Measurements from ENCODE around the gene SYNPO2L. TPM values are rescaled to one million over a fixed set of nuclear protein-coding genes. Genes with fewer than 3 reads are reported as not detected.
"Not testable (repeated sequence)": the region's sequence is repeated elsewhere in the genome, so short reads cannot be mapped to it uniquely, and the experiment has no call there.

Gene SYNPO2L
- total RNA-seq, 8 experiments from 2014 or later = 0.31 to 1.5 (median 0.52) TPM

DNA sequence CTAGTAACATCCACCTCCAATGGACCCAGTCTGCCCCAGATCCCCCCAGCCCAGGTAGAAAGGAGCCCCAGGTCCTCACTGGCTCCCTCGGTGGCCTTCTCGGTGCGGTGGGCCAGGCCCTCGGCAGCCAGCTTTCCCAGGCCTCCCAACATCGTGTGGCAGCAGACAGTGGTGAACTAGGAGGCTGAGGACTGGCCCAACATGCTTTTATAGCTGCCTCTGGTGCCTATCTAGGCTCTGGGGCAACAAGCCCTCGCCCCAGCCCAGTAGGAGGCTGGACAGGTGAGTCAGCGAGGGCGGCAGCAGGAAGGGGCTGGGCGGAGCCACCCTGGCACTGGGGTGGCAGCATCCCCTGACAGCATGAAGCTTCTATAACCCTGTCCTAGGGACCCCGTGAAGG, 7.8 kb upstream of the SYNPO2L start:
- 83% methylated on average over 2 of the region's 10 CpGs; no CpG with 5 or more reads in 9 of the 10 experiments for WGBS, 10 experiments
- H3K4me3 ChIP-seq; ATAC-seq (replicated peaks in 6 of 8); H3K4me1 ChIP-seq (replicated peaks in 1 of 2); in situ Hi-C loops (cut with MboI; ENCODE audit: low pct_unique_long_range_greater_than_20kb in 2 of 9, low sequenced_read_pairs in 9 of 9, unreplicated experiment in 9 of 9); H3K27ac ChIP-seq: not testable (repeated sequence)

- ATAC-seq (replicated peaks in 6 of 8); in situ Hi-C loops (cut with MboI; ENCODE audit: low pct_unique_long_range_greater_than_20kb in 2 of 9, low sequenced_read_pairs in 9 of 9, unreplicated experiment in 9 of 9): not testable (repeated sequence)
- WGBS, 10 experiments = 0 to 100% (median 85%) methylated on average over 1 to 6 of the region's 7 CpGs; no CpG with 5 or more reads in 6 of the 10 experiments
Observed at GRCh38 chr10:73662705-73663104, 6.9 kb upstream of the SYNPO2L start.

DNA sequence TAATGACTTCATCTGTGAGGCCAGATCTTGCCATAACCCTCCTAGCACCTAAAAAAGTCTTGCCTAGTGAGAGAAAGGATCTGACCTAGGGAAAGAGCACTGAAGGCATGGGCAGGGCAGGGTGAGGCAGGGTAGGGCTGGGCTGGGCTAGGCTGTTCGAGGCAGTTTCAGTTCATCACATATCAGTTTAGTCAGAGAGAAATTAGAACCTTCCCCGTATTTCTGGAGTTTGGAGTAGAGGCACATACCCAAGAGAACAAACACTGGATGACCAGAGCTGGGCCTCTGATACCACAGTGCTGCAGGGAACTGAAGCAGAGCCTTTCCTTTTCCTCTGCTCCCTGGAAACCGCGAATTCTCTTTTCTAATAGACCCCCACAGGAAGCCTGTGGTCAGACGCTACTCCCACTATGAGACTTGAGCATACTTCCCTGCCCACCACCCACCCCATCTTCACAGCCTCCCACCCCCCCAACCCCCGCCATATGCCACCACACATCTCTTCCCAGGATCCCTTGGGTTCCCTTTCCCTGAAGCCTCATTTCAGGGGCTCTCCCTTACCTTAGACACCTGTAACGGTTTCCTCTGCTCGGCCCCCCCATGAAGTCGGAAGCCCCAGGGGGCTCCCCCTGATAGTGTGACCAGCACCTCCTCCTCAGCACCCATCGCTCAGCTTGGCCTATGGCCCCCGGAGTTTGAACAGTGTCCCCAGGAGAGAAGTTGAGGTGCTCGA, 406 bp downstream of the SYNPO2L start:
- in situ Hi-C loops (cut with MboI; ENCODE audit: low pct_unique_long_range_greater_than_20kb in 2 of 9, low sequenced_read_pairs in 9 of 9, unreplicated experiment in 9 of 9) = no loop called here
- ATAC-seq (replicated peaks in 6 of 8) = no peak
- Histone ChIP-seq H3K4me3 (no peak overlapping the region), H3K27ac (no peak overlapping the region), H3K4me1 (replicated peaks in 1 of 2) (peaks cover 18 to 20% of the 10 kb centered on the region in 2 donors)
- 60 to 100% (median 73%) methylated on average over 1 to 2 of the region's 12 CpGs; no CpG with 5 or more reads in 6 of the 10 experiments for WGBS, 10 experiments

More at GRCh38 chr10:73662705-73663104, 6.9 kb upstream of the SYNPO2L start:
- H3K4me3 ChIP-seq; H3K4me1 ChIP-seq (replicated peaks in 1 of 2); H3K27ac ChIP-seq: not testable (repeated sequence)

DNA sequence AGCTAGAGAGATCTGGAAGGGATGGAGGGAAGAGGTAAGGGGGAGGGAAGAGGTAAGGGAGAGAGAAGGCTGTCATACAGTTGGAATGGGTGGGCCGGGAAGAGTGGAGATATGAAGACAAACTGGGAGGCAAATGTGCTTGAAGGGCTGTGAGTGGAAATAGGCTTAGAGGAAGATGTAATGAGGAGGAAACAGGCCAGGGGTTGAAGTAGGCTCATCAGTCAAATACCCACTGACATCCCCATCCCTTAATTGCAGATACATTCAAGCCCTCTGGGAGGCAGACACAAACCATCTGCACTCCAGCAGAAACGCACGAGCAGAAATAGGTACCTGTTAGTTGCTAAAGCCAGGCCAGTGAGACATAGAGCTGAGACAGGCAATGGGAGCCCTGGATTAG, 2.1 kb downstream of the SYNPO2L start:
- ATAC-seq (replicated peaks in 6 of 8) = peak in 6 of 8 experiments; percentile 24 to 55 (median 42)
- 30 to 60% (median 33%) methylated on average over 1 to 2 of the region's 3 CpGs; no CpG with 5 or more reads in 7 of the 10 experiments for WGBS, 10 experiments
- H3K27ac ChIP-seq = peak overlapping the region; percentile 18 to 61
- peaks cover 19 to 20% of the 10 kb centered on the region in 2 donors for H3K4me1 ChIP-seq (replicated peaks in 1 of 2)
- in situ Hi-C loops (cut with MboI; ENCODE audit: low pct_unique_long_range_greater_than_20kb in 2 of 9, low sequenced_read_pairs in 9 of 9, unreplicated experiment in 9 of 9) = no loop called here
- no peak overlapping the region for H3K4me3 ChIP-seq

- no peak for ATAC-seq (replicated peaks in 6 of 8)
- H3K4me1 ChIP-seq (replicated peaks in 1 of 2) = peaks cover 24 to 25% of the 10 kb centered on the region in 2 donors
Observed at GRCh38 chr10:73653195-73653594, 2.6 kb downstream of the SYNPO2L start.

DNA sequence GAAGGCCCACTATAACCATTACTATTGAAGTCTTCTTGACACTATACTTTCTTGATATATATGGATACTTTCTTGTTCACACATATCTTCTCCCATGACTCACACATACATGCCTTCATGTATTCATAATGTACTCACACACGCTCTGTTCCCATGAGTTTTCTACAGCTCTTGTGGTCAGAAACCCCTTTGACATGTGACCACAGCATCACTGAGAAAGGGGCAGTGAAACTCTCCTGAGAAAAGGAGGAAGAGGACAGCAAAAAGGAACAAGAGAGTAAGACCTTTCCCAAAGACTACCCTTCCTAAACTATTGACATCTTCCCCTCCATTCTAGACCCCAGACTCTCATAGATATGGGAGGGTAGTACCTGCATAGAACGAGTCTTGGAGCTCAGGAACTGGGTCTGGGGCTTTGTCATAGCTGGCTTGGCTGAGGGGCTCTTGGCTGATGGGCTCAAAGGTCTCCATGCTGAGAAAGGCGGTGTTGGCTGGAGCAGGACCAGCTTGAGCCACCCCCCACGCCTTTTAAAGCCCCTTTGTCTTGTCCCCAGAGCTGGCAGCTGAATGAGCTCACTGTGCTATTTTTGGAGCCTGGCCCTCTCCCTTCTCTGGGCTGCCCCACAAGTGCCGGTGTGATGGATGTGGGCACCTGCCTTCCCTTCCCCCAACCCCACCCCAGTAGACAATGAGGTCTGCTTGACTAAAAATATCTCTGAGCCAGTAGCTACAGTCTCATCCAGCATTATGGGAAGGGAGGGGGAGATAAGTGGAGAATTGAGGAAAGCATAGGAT, 5.1 kb downstream of the SYNPO2L start:
- H3K4me1 ChIP-seq (replicated peaks in 1 of 2) = peaks cover 28 to 37% of the 10 kb centered on the region in 2 donors
- peak overlapping the region in 1 of 2 donors; percentile 44 for H3K27ac ChIP-seq
- peak in 5 of 8 experiments; percentile 78 to 82 (median 79) for ATAC-seq (replicated peaks in 6 of 8)
- WGBS, 10 experiments = 20 to 100% (median 67%) methylated on average over 1 to 5 of the region's 5 CpGs; no CpG with 5 or more reads in 2 of the 10 experiments
- peak overlapping the region in 2 of 5 donors; percentile 24 to 26 for H3K4me3 ChIP-seq
- in situ Hi-C loops (cut with MboI; ENCODE audit: low pct_unique_long_range_greater_than_20kb in 2 of 9, low sequenced_read_pairs in 9 of 9, unreplicated experiment in 9 of 9) = no loop called here

More at GRCh38 chr10:73653195-73653594, 2.6 kb downstream of the SYNPO2L start:
- in situ Hi-C loops (cut with MboI; ENCODE audit: low pct_unique_long_range_greater_than_20kb in 2 of 9, low sequenced_read_pairs in 9 of 9, unreplicated experiment in 9 of 9) = no loop called here
- H3K27ac ChIP-seq = peak overlapping the region; percentile 18 to 61
- H3K4me3 ChIP-seq = no peak overlapping the region
- no CpG with 5 or more reads among the region's 11 CpGs for WGBS, 10 experiments

GRCh38 chr10:73649876-73650536, 5.8 kb downstream of the SYNPO2L start:
- Histone ChIP-seq H3K4me1 (replicated peaks in 1 of 2) (peaks cover 28 to 37% of the 10 kb centered on the region in 2 donors), H3K4me3 (peak overlapping the region in 2 of 5 donors; percentile 24 to 26), H3K27ac (no peak overlapping the region)
- in situ Hi-C loops (cut with MboI; ENCODE audit: low pct_unique_long_range_greater_than_20kb in 2 of 9, low sequenced_read_pairs in 9 of 9, unreplicated experiment in 9 of 9) = loop anchor here in 6 of 9 experiments (10.0 to 25.0 kb wide), 2 partner anchors 113 to 115 kb away; no protein-coding TSS in a partner anchor
- 86 to 100% (median 100%) methylated on average over 1 to 4 of the region's 6 CpGs; no CpG with 5 or more reads in 1 of the 10 experiments for WGBS, 10 experiments
- ATAC-seq (replicated peaks in 6 of 8) = no peak

DNA sequence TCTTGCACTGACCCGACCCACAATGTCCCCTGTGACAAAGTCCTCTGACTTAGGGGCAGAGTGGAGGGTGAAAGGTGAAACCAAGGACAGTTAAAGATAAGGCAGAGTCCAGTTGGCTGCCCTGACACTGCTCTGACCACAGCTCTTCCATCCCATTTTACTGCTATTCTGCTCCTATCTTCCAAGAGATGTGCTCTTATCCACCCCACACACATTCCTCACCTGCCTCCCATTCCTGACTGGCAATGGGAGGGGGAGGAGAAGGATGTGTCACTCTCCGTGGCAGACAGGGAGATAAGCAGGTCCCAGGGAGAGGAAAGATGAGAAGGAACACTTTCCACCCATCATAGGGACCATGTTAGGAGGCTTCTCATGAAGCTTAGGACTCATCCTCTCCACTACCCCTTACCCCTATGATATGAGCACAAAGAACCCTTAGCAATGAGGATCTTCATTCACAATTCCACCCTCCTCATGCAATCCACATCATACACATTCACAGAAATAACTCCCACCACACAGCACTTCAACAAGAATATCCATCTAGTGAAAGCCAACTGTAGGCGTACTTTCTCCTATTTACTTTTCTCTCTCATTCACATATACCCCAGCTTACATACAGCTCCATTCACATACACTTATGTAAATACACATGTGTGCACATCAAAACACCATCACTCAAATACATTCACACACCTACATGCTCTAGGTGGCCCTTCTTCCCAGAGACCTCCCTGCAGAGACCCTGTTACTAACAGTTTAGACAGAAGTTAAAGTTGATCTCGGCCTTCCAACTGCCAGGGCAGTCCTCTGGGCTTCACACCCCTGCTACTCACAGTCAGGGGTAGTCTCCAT, 6.6 kb downstream of the SYNPO2L start:
- Histone ChIP-seq H3K4me1 (replicated peaks in 1 of 2) (peaks cover 28 to 37% of the 10 kb centered on the region in 2 donors), H3K4me3 (no peak overlapping the region), H3K27ac (no peak overlapping the region)
- 45 to 100% (median 85%) methylated on average over 1 to 4 of the region's 4 CpGs; no CpG with 5 or more reads in 4 of the 10 experiments for WGBS, 10 experiments
- no peak for ATAC-seq (replicated peaks in 6 of 8)
- in situ Hi-C loops (cut with MboI; ENCODE audit: low pct_unique_long_range_greater_than_20kb in 2 of 9, low sequenced_read_pairs in 9 of 9, unreplicated experiment in 9 of 9) = loop anchor here in 6 of 9 experiments (10.0 to 25.0 kb wide), 2 partner anchors 112 to 114 kb away; no protein-coding TSS in a partner anchor

DNA sequence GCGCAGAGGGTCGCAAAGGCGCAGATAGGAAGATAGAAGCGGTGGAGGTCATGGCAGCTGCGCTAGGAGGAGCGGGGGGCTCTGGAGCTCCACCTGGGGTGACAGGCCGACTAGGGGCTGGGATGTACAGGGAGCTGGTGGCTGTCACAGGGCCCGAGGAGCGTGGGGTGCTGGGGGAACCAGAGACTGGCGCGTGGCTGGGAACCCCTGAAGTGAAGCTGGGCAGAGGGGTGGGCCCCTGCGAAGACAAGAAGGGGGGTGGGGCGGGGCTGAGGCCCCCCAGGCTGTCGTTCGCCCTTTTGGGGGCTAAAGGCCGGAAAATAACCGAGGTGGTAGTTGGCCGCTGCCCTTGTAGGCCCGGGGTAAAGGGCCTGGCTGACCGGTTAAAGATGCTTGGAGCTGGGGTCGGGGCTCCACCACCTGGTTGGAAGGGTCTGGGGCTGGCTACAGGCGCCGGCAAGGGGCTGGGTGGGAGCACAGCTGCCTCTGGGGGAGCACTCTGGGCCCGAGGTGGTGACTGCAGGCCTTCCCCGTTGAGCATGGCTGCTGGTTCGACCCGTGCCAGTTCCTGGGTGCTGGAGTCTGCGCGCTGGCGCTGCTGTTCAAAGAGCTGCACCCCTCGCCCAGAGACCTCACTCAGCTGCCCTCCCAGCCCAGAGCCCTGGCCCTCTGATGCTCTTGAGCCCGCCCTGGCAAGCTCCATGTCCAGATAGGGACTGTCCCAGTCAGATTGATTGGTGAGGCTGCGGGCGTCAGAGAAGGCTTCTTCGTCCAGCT, 7.8 kb downstream of the SYNPO2L start:
- H3K27ac ChIP-seq = peak overlapping the region in 1 of 2 donors; percentile 40
- H3K4me3 ChIP-seq = peak overlapping the region; percentile 32 to 60 (median 42)
- in situ Hi-C loops (cut with MboI; ENCODE audit: low pct_unique_long_range_greater_than_20kb in 2 of 9, low sequenced_read_pairs in 9 of 9, unreplicated experiment in 9 of 9) = loop anchor here in 6 of 9 experiments (10.0 to 25.0 kb wide), 2 partner anchors 111 to 113 kb away; no protein-coding TSS in a partner anchor
- WGBS, 10 experiments = 0 to 76% methylated on average over 2 to 10 of the region's 35 CpGs; no CpG with 5 or more reads in 8 of the 10 experiments
- ATAC-seq (replicated peaks in 6 of 8) = peak; percentile 15 to 45 (median 34)
- H3K4me1 ChIP-seq (replicated peaks in 1 of 2) = peaks cover 19 to 31% of the 10 kb centered on the region in 2 donors

GRCh38 chr10:73647211-73647874, 8.5 kb downstream of the SYNPO2L start:
- Histone ChIP-seq H3K27ac (peak overlapping the region in 1 of 2 donors; percentile 40), H3K4me3 (peak overlapping the region; percentile 32 to 60 (median 42)), H3K4me1 (replicated peaks in 1 of 2) (peaks cover 19 to 30% of the 10 kb centered on the region in 2 donors)
- peak; percentile 41 to 81 (median 58) for ATAC-seq (replicated peaks in 6 of 8)
- in situ Hi-C loops (cut with MboI; ENCODE audit: low pct_unique_long_range_greater_than_20kb in 2 of 9, low sequenced_read_pairs in 9 of 9, unreplicated experiment in 9 of 9) = loop anchor here in 6 of 9 experiments (10.0 to 25.0 kb wide), 2 partner anchors 110 to 113 kb away; no protein-coding TSS in a partner anchor
- WGBS, 10 experiments = 0 to 20% (median 3%) methylated on average over 1 to 9 of the region's 32 CpGs; no CpG with 5 or more reads in 5 of the 10 experiments

All from motor neuron (in vitro differentiated cells).